Activated CD8-positive, alpha-beta T cell treated with anti-CD3 and anti-CD28 coated beads for 36 hours (primary cell): Measurements from ENCODE around the gene SLC18A2. TPM values are rescaled to one million over a fixed set of nuclear protein-coding genes. Genes with fewer than 3 reads are reported as not detected.

ENCODE experiments used
- ATAC-seq: fragments of 200-7000 bp; cut with Tn5 transposase; one replicate; pipeline ENCODE4 v1.10.0; 2021; ENCODE audit warnings: mild to moderate bottlenecking, moderate library complexity
- CTCF ChIA-PET: fragments of 350-600 bp; sonication (Branson Sonifier 250); formaldehyde crosslinking; loops from one replicate; lab custom pipeline; 2021; ENCODE audit warnings: antibody characterized with exemption; lab: Charles Lee
- POLR2A ChIA-PET: fragments of 350-600 bp; sonication (Branson Sonifier 250); formaldehyde crosslinking; loops from one replicate; lab custom pipeline; 2021; ENCODE audit warnings: antibody characterized with exemption; lab: Charles Lee
- DNase-seq: peaks from one replicate; pipeline ENCODE4 v3.0.0-alpha.2; 2020
- H3K27ac Mint-ChIP-seq: one replicate; pipeline ENCODE4 v1.8.0; 2021; ENCODE audit warnings: mild to moderate bottlenecking, mixed read lengths
- H3K27me3 Mint-ChIP-seq: one replicate; pipeline ENCODE4 v1.8.0; 2021; ENCODE audit warnings: mixed read lengths
- H3K36me3 Mint-ChIP-seq: one replicate; pipeline ENCODE4 v1.8.0; 2021; ENCODE audit warnings: low read depth, mixed read lengths
- H3K4me1 Mint-ChIP-seq: one replicate; pipeline ENCODE4 v1.8.0; 2021; ENCODE audit warnings: low read depth, mixed read lengths
- H3K4me3 Mint-ChIP-seq: one replicate; pipeline ENCODE4 v1.8.0; 2021; ENCODE audit warnings: mild to moderate bottlenecking, moderate library complexity, mixed read lengths
- H3K9me3 Mint-ChIP-seq: one replicate; pipeline ENCODE4 v1.8.0; 2021; ENCODE audit warnings: mixed read lengths
- intact Hi-C: fragments of 100-400 bp; cut with micrococcal nuclease; formaldehyde crosslinking; loops from one replicate; pipeline ENCODE4 v1.10.0; 2022
- total RNA-seq, 2 experiments: library from RNA; stranded (reverse); gene quantifications; one replicate each; pipeline ENCODE4 v1.2.3, GENCODE V29; 2021
- TF ChIP-seq, protein P1 (sequence below): fragments of 200-600 bp; IDR thresholded peaks from one replicate; pipeline ENCODE4 v1.8.0; 2022; ENCODE audit warnings: antibody characterized with exemption, mild to moderate bottlenecking

SLC18A2 gene
- total RNA-seq, 2 experiments from 2014 or later: 0.14 TPM; not detected in 1

DNA sequence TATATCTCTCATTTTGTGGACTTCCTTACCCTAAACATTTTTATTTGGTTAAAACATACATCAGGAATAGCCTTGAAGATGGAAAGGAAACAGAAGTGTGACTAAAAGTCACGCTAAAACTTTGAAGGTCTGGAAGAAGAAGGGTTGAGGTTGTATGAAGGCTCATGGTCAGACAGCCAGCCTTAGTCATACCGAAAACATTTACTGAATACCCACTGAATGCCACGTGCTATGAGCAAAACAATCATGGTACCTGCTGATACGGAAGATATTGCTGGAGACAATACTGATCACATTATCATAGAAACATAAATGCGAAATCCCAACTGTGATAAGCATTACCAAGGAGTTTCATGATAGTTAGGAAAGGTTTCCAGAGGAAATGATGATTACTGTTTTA lies 70.3 kb downstream of the SLC18A2 start:
- intact Hi-C loops: no loop called here
- Mint-ChIP-seq H3K4me3 (no peak overlapping the region), H3K27ac (no peak overlapping the region), H3K9me3 (no peaks in the 10 kb centered on the region), H3K36me3 (peaks cover 33% of the 10 kb centered on the region), H3K4me1 (peaks cover 28% of the 10 kb centered on the region), H3K27me3 (no peaks in the 10 kb centered on the region)
- ATAC-seq (no peak), DNase-seq (no peak)
- TF ChIP-seq, protein P1, sequence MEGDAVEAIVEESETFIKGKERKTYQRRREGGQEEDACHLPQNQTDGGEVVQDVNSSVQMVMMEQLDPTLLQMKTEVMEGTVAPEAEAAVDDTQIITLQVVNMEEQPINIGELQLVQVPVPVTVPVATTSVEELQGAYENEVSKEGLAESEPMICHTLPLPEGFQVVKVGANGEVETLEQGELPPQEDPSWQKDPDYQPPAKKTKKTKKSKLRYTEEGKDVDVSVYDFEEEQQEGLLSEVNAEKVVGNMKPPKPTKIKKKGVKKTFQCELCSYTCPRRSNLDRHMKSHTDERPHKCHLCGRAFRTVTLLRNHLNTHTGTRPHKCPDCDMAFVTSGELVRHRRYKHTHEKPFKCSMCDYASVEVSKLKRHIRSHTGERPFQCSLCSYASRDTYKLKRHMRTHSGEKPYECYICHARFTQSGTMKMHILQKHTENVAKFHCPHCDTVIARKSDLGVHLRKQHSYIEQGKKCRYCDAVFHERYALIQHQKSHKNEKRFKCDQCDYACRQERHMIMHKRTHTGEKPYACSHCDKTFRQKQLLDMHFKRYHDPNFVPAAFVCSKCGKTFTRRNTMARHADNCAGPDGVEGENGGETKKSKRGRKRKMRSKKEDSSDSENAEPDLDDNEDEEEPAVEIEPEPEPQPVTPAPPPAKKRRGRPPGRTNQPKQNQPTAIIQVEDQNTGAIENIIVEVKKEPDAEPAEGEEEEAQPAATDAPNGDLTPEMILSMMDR: no peak
- POLR2A ChIA-PET: interaction anchor here (0.9 kb wide), 1 partner anchor 94 kb away, joined by 3 read pairs; no protein-coding TSS in a partner anchor
- CTCF ChIA-PET: interaction anchor here (1.2 kb wide), 1 partner anchor 9 kb away, joined by 5 read pairs; no protein-coding TSS in a partner anchor

DNA sequence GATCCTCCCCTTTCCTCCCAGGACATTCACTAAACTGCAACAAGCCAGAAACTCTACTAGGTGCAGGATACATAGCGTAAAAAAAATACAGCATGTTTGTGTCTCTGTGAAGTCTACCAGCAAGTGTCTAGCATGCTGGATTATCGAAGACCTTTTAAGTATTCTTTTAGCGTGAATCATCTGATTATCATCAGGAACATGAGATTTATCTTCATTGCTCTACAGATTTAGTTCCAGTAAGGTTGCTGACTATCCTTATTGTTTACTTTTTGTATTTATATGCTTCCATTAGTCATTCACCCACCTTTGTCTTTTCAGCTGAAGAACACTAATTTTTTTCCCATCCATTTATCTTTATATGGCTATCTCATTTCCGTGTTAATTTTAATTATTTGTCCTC lies 71.5 kb downstream of the SLC18A2 start:
- H3K36me3 Mint-ChIP-seq: peaks cover 30% of the 10 kb centered on the region
- intact Hi-C loops: no loop called here
- H3K27me3 Mint-ChIP-seq: no peaks in the 10 kb centered on the region
- ChIA-PET CTCF (interaction anchor here (0.8 to 1.2 kb wide), 3 partner anchors 8 to 96 kb away, joined by 4 to 5 read pairs (median 4); no protein-coding TSS in a partner anchor), POLR2A (no interaction called here)
- ATAC-seq (no peak), DNase-seq (no peak)
- TF ChIP-seq, protein P1: no peak
- no peaks in the 10 kb centered on the region for H3K9me3 Mint-ChIP-seq
- peaks cover 28% of the 10 kb centered on the region for H3K4me1 Mint-ChIP-seq
- H3K27ac Mint-ChIP-seq: no peak overlapping the region
- H3K4me3 Mint-ChIP-seq: no peak overlapping the region

DNA sequence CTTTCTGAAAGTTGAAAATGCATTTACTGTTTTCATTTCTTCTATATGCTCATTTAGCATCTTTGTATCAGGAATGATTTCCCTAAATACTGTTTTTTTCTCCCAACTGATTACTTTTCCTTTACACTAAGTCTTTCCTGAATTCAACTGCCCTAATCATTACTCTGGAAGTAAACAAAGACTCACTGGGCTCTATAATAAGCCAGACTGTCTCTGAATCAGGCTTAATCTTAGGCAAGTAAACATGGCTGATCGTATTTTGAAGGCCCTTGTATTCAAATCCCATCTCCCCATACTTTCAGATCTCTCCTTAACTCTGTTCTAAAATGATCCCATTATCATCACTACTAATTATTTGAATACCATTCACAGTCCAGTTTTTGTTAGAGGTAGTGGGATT lies 72.7 kb downstream of the SLC18A2 start:
- Mint-ChIP-seq H3K9me3 (no peaks in the 10 kb centered on the region), H3K27ac (no peak overlapping the region), H3K36me3 (peaks cover 34% of the 10 kb centered on the region), H3K4me3 (no peak overlapping the region), H3K27me3 (no peaks in the 10 kb centered on the region), H3K4me1 (peaks cover 28% of the 10 kb centered on the region)
- ChIA-PET CTCF (interaction anchor here (1.0 to 3.0 kb wide), 2 partner anchors 96 to 97 kb away, joined by 4 to 17 read pairs; no protein-coding TSS in a partner anchor), POLR2A (no interaction called here)
- ATAC-seq: no peak
- TF ChIP-seq, protein P1: no peak
- no peak for DNase-seq
- intact Hi-C loops: no loop called here

DNA sequence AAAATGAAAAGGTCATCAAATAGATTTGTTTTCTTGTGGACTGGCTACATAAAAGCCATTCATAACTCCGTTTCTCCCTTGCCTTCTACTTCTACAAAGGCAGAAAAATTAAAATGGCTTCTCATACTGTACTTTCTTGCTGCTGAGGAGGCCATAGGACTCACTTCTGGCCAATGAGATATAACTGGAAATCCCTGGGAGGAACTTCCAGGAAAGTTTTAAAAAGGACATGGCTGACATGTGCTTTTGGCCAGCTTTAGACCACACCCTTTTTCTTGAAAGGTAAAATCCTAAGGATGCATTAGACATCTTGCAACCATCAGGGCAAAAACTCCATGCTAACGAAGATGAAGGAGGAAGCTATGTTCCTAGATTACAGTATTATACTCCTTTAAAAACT lies 75.8 kb downstream of the SLC18A2 start:
- Mint-ChIP-seq H3K4me1 (peaks cover 7% of the 10 kb centered on the region), H3K36me3 (peaks cover 30% of the 10 kb centered on the region)

DNA sequence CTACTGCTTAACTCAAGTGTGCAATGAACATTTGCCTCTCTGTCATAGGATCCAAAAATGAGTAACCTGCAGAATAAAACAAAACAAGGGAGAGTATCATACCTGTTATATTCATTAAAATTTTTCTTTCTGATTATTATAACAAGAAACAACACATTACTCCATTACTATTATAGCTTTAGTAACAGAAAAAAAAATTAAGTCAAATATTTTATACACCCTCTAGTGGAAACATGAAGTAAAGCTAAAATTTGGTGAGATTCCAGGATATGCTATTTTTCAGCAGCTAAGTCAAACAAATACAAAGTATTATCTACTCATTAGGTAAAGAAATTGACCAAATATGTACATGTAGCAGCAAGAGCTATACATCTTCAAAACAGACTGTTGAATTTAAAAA lies 78.0 kb downstream of the SLC18A2 start:
- TF ChIP-seq, protein P1: no peak
- no peak for ATAC-seq
- no peaks in the 10 kb centered on the region for H3K27me3 Mint-ChIP-seq
- no peak overlapping the region for H3K27ac Mint-ChIP-seq
- no peak for DNase-seq
- ChIA-PET POLR2A (interaction anchor here (0.7 kb wide), 1 partner anchor 15 kb away, joined by 4 read pairs; no protein-coding TSS in a partner anchor), CTCF (interaction anchor here (0.7 to 3.8 kb wide), 15 partner anchors 10 to 531 kb away, joined by 3 to 124 read pairs (median 5); no protein-coding TSS in a partner anchor)
- H3K9me3 Mint-ChIP-seq: no peaks in the 10 kb centered on the region
- H3K4me3 Mint-ChIP-seq: no peak overlapping the region
- intact Hi-C loops: no loop called here
- peaks cover 9% of the 10 kb centered on the region for H3K36me3 Mint-ChIP-seq
- H3K4me1 Mint-ChIP-seq: peaks cover 2% of the 10 kb centered on the region

More for the DNA sequence above, 75.8 kb downstream of the SLC18A2 start:
- intact Hi-C loops: no loop called here
- CTCF ChIA-PET: interaction anchor here (3.0 kb wide), 1 partner anchor 100 kb away, joined by 17 read pairs; no protein-coding TSS in a partner anchor
- POLR2A ChIA-PET: interaction anchor here (0.7 kb wide), 1 partner anchor 89 kb away, joined by 3 read pairs; no protein-coding TSS in a partner anchor
- ATAC-seq (no peak), DNase-seq (no peak)
- Mint-ChIP-seq H3K4me3 (no peak overlapping the region), H3K9me3 (no peaks in the 10 kb centered on the region), H3K27ac (no peak overlapping the region), H3K27me3 (no peaks in the 10 kb centered on the region)
- TF ChIP-seq, protein P1: no peak
